Thyroid gland (tissue), 4 donors: ENCODE data around the gene SMIM8.

Experiments
- POLR2A ChIP-seq, 2 donors: fragments of 450-650 bp; IDR thresholded peaks; one replicate each; pipeline ENCODE4 v1.6.1; 2017; ENCODE audit warnings: antibody characterized with exemption in 2 of 2, mild to moderate bottlenecking in 2 of 2, moderate library complexity in 1 of 2
- TF ChIP-seq, protein P1 (sequence below), 6 experiments: fragments of 200-600 bp in 3 of 6; fragments of 450-650 bp in 3 of 6; sonication (generic) in 3 of 6; IDR thresholded peaks; one replicate each; pipeline ENCODE4 v1.5.1; 2016 to 2019; ENCODE audit warnings: antibody characterized with exemption in 6 of 6, mild to moderate bottlenecking in 2 of 6, inconsistent platforms in 1 of 6, moderate library complexity in 1 of 6

- TF ChIP-seq, protein P1, sequence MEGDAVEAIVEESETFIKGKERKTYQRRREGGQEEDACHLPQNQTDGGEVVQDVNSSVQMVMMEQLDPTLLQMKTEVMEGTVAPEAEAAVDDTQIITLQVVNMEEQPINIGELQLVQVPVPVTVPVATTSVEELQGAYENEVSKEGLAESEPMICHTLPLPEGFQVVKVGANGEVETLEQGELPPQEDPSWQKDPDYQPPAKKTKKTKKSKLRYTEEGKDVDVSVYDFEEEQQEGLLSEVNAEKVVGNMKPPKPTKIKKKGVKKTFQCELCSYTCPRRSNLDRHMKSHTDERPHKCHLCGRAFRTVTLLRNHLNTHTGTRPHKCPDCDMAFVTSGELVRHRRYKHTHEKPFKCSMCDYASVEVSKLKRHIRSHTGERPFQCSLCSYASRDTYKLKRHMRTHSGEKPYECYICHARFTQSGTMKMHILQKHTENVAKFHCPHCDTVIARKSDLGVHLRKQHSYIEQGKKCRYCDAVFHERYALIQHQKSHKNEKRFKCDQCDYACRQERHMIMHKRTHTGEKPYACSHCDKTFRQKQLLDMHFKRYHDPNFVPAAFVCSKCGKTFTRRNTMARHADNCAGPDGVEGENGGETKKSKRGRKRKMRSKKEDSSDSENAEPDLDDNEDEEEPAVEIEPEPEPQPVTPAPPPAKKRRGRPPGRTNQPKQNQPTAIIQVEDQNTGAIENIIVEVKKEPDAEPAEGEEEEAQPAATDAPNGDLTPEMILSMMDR (IDR thresholded peaks at IDR 0.05) = no peak
- TF ChIP-seq POLR2A (IDR thresholded peaks at IDR 0.05) = no peak
Observed at GRCh38 chr6:87315071-87315470, 7.3 kb upstream of the SMIM8 start.
